A549 (cell line): Measurements from ENCODE around the gene EDA2R. TPM values are rescaled to one million over a fixed set of nuclear protein-coding genes. Genes with fewer than 3 reads are reported as not detected.

Experiments used
- ATAC-seq, 2 experiments: fragments of 200-7000 bp in 1 of 2; fragments of >200 bp in 1 of 2; cut with Nextera tagmentation in 1 of 2; cut with Tn5 transposase in 1 of 2; 3 replicates each; pipeline versions ENCODE4 v1.8.0 to v1.9.1; 2018 to 2020; ENCODE audit warnings: mild to moderate bottlenecking in 1 of 2, moderate library complexity in 1 of 2
- CTCF ChIA-PET: fragments of 300-600 bp; sonication (Branson Sonifier 250); formaldehyde crosslinking; extraction: SDS; loops from one replicate; lab custom pipeline; 2021; ENCODE audit warnings: antibody characterized with exemption, inconsistent platforms; lab: Yijun Ruan, JAX
- POLR2A ChIA-PET: fragments of 350-600 bp; formaldehyde crosslinking; extraction: SDS; loops from one replicate; lab custom pipeline; 2021; ENCODE audit warnings: antibody characterized with exemption, inconsistent platforms; lab: Yijun Ruan, JAX
- DNase-seq, 2 experiments: peaks; one replicate each; pipeline versions ENCODE4 v3.0.0 to v3.0.0-alpha.2; 2011 to 2016; ENCODE audit warnings: low read depth in 1 of 2, low spot score in 1 of 2
- FAIRE-seq: peaks from 2 replicates; lab custom pipeline; 2011; peaks lifted over from hg19 to GRCh38; lab: Jason Lieb, UNC
- H3K27ac ChIP-seq, 2 experiments: fragments of >200 bp; sonication (Bioruptor Twin); formaldehyde crosslinking; 3 replicates each; pipeline ENCODE4 v1.5.1; 2016 to 2017
- H3K4me1 ChIP-seq: fragments of >200 bp; sonication (Bioruptor Twin); formaldehyde crosslinking; 3 replicates; pipeline ENCODE4 v1.6.1; 2016
- H3K4me2 ChIP-seq: fragments of >200 bp; sonication (Bioruptor Twin); formaldehyde crosslinking; 3 replicates; pipeline ENCODE4 v1.6.1; 2016
- H3K4me3 ChIP-seq: fragments of >200 bp; sonication (Bioruptor Twin); formaldehyde crosslinking; 3 replicates; pipeline ENCODE4 v1.5.1; 2016
- H3K9me3 ChIP-seq: fragments of >200 bp; sonication (Bioruptor Twin); formaldehyde crosslinking; 3 replicates; pipeline ENCODE4 v1.6.1; 2016
- ATOH8 ChIP-seq: fragments of 250-450 bp; sonication (Bioruptor Pico); IDR thresholded peaks from 2 replicates; pipeline ENCODE4 v1.5.0; 2020; ENCODE audit warnings: low read depth, mild to moderate bottlenecking, moderate library complexity
- CEBPB ChIP-seq, 2 experiments: fragments of >200 bp in 1 of 2; sonication (Bioruptor Twin) in 1 of 2; formaldehyde crosslinking in 1 of 2; IDR thresholded peaks; 2 replicates each; pipeline ENCODE4 v1.6.1; 2012 to 2016
- CHD2 ChIP-seq: fragments of 150-350 bp; IDR thresholded peaks from 2 replicates; pipeline ENCODE4 v1.6.1; 2014; ENCODE audit warnings: low read length; ENCODE audit not compliant: partially characterized antibody
- E2F6 ChIP-seq: IDR thresholded peaks from 2 replicates; pipeline ENCODE4 v1.6.1; 2012; ENCODE audit warnings: low read depth, borderline replicate concordance
- EP300 ChIP-seq, 2 experiments: fragments of >200 bp; sonication (Bioruptor Twin); formaldehyde crosslinking; IDR thresholded peaks; 2 replicates in 1 of 2; 3 replicates in 1 of 2; pipeline ENCODE4 v1.6.1; 2016 to 2017
- FOSB ChIP-seq: fragments of 250-450 bp; sonication (Bioruptor Pico); IDR thresholded peaks from 2 replicates; pipeline ENCODE4 v1.5.0; 2020; ENCODE audit warnings: mild to moderate bottlenecking, moderate library complexity
- FOXS1 ChIP-seq: fragments of 250-450 bp; sonication (Bioruptor Pico); IDR thresholded peaks from 2 replicates; pipeline ENCODE4 v1.5.0; 2020; ENCODE audit warnings: mild to moderate bottlenecking, moderate library complexity
- GATA3 ChIP-seq: IDR thresholded peaks from 2 replicates; pipeline ENCODE4 v1.6.1; 2012; ENCODE audit warnings: borderline replicate concordance
- HES2 ChIP-seq: fragments of >200 bp; sonication (Bioruptor Twin); formaldehyde crosslinking; IDR thresholded peaks from 2 replicates; pipeline ENCODE4 v1.6.1; 2016
- JUNB ChIP-seq: fragments of >200 bp; sonication (Bioruptor Twin); formaldehyde crosslinking; IDR thresholded peaks from 2 replicates; pipeline ENCODE4 v1.6.1; 2016
- KDM1A ChIP-seq: fragments of 200-600 bp; sonication (generic); IDR thresholded peaks from 2 replicates; pipeline ENCODE4 v1.6.1; 2016; ENCODE audit warnings: low read depth, mild to moderate bottlenecking
- KDM5A ChIP-seq: fragments of 200-600 bp; sonication (generic); IDR thresholded peaks from 2 replicates; pipeline ENCODE4 v1.6.1; 2016; ENCODE audit warnings: antibody characterized with exemption, mild to moderate bottlenecking
- MYC ChIP-seq: IDR thresholded peaks from 2 replicates; pipeline ENCODE4 v1.6.1; 2012; ENCODE audit warnings: mild to moderate bottlenecking, inconsistent platforms, low read length, improper control_type of control experiment, borderline replicate concordance
- NR3C1 ChIP-seq: fragments of >200 bp; sonication (Bioruptor Twin); formaldehyde crosslinking; IDR thresholded peaks from 3 replicates; pipeline ENCODE4 v1.6.1; 2017
- PBX3 ChIP-seq: IDR thresholded peaks from 2 replicates; pipeline ENCODE4 v1.6.1; 2012
- PHF8 ChIP-seq: fragments of 200-600 bp; sonication (generic); IDR thresholded peaks from 2 replicates; pipeline ENCODE4 v1.6.1; 2016; ENCODE audit warnings: low read depth, mild to moderate bottlenecking, antibody characterized with exemption, moderate library complexity, borderline replicate concordance
- RARB ChIP-seq: fragments of 250-450 bp; sonication (Bioruptor Pico); IDR thresholded peaks from 2 replicates; pipeline ENCODE4 v1.8.0; 2021; ENCODE audit warnings: mild to moderate bottlenecking, moderate library complexity
- RCOR1 ChIP-seq: fragments of 150-350 bp; IDR thresholded peaks from 2 replicates; pipeline ENCODE4 v1.6.1; 2014; ENCODE audit warnings: antibody characterized with exemption, low read length, low read depth
- RFX5 ChIP-seq: fragments of 450-650 bp; IDR thresholded peaks from 2 replicates; pipeline ENCODE4 v1.7.1; 2014; ENCODE audit warnings: antibody characterized with exemption, mild to moderate bottlenecking, moderate library complexity
- TFCP2L1 ChIP-seq: fragments of 250-450 bp; sonication (Bioruptor Pico); IDR thresholded peaks from 2 replicates; pipeline ENCODE4 v1.5.0; 2021; ENCODE audit warnings: mild to moderate bottlenecking
- ZFP36 ChIP-seq: fragments of 450-650 bp; IDR thresholded peaks from 2 replicates; pipeline ENCODE4 v1.6.1; 2014; ENCODE audit warnings: borderline replicate concordance; ENCODE audit not compliant: partially characterized antibody
- ZNF302 ChIP-seq: fragments of 250-450 bp; sonication (Bioruptor Pico); IDR thresholded peaks from 2 replicates; pipeline ENCODE4 v1.9.0; 2021; ENCODE audit warnings: inconsistent platforms, mild to moderate bottlenecking, moderate library complexity
- WGBS: methylation state at CpG from one replicate; pipeline ENCODE4 v1.1.6; 2017; ENCODE audit errors: missing lambda C conversion rate; 5-methylcytosine and 5-hydroxymethylcytosine counted together
- polyA plus RNA-seq, 4 experiments: library from polyadenylated mRNA; depleted of rRNA in 3 of 4; stranded (reverse); fragments of >200 nt; fragmentation: RNase III in 1 of 4; extraction: RNeasy Plus Mini Kit Qiagen cat#74134 plus additional on column Dnase treatment in 1 of 4; gene quantifications; 2 replicates in 3 of 4; 3 replicates in 1 of 4; pipeline ENCODE4 v1.2.3, GENCODE V29; 2011 to 2017
- TF ChIP-seq, protein P1 (sequence below): fragments of >200 bp; sonication (Bioruptor Twin); formaldehyde crosslinking; IDR thresholded peaks from 3 replicates; pipeline ENCODE4 v1.6.1; 2016

Gene EDA2R
- polyA plus RNA-seq, 2 of the 4 experiments (the other 2 are of a cell fraction), result 13.0 to 26.8 TPM

DNA sequence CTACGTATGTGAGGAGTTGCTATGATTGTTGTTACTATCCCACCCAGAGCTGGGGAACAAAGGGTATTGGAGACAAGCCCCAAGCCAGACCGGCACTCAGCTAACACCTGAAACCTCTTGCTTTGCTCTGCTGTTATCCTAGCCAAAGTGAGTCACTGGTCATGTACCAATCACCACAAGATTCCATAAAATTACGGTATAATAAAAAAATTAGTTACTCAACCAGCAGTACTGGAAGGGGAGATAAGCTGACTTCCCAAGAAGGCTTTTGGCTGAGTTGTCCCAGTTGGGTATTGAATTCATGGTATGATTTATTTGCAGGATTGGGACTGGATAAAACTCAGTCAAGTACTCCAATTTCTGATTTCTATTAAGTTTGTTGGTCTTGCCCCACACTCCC lies 5.3 kb downstream of the EDA2R start:
- H3K4me2 ChIP-seq, result peak overlapping the region; percentile 91
- no peaks in the 10 kb centered on the region for H3K9me3 ChIP-seq
- ChIA-PET CTCF (no interaction called here), POLR2A (no interaction called here)
- peak overlapping the region in 1 of 2 experiments; percentile 62; a peak in 4 of 6 replicates for H3K27ac ChIP-seq
- WGBS, result 13% methylated on average over 3 of the region's 3 CpGs
- no peak for DNase-seq
- no peak for FAIRE-seq
- H3K4me3 ChIP-seq, result no peak overlapping the region
- ATAC-seq, result peak; percentile 65 to 66; a peak in 4 of 6 replicates
- peaks cover 61% of the 10 kb centered on the region for H3K4me1 ChIP-seq
- TF ChIP-seq KDM5A, result no peak
- no peak for TF ChIP-seq ATOH8 (CRISPR knock-in tag)
- TF ChIP-seq FOSB, result no peak
- TF ChIP-seq RCOR1, result no peak
- TF ChIP-seq KDM1A, result no peak
- TF ChIP-seq JUNB, result no peak
- no peak for TF ChIP-seq CHD2

- ATAC-seq (peak in 1 of 2 experiments; percentile 48; a peak in 3 of 6 replicates), FAIRE-seq (no peak), DNase-seq (no peak)
- Histone ChIP-seq H3K27ac (peak overlapping the region in 1 of 2 experiments; percentile 62; a peak in 3 of 6 replicates), H3K4me2 (peak overlapping the region; percentile 91), H3K4me1 (peaks cover 61% of the 10 kb centered on the region), H3K4me3 (no peak overlapping the region), H3K9me3 (no peaks in the 10 kb centered on the region)
- ChIA-PET POLR2A (no interaction called here), CTCF (no interaction called here)
- WGBS, result 20% methylated on average over 4 of the region's 4 CpGs
- TF ChIP-seq ZFP36 (no peak), E2F6 (no peak), MYC (no peak), KDM5A (no peak), EP300 (IDR thresholded peaks at IDR 0.05) (no peak), TFCP2L1 (CRISPR knock-in tag) (no peak), PBX3 (no peak), FOXS1 (no peak), NR3C1 (no peak), RARB (no peak), CEBPB (IDR thresholded peaks at IDR 0.05) (no peak), JUNB (no peak), RFX5 (no peak), PHF8 (no peak), GATA3 (no peak), HES2 (no peak), ZNF302 (CRISPR knock-in tag) (no peak), RCOR1 (no peak)
- TF ChIP-seq, protein P1, sequence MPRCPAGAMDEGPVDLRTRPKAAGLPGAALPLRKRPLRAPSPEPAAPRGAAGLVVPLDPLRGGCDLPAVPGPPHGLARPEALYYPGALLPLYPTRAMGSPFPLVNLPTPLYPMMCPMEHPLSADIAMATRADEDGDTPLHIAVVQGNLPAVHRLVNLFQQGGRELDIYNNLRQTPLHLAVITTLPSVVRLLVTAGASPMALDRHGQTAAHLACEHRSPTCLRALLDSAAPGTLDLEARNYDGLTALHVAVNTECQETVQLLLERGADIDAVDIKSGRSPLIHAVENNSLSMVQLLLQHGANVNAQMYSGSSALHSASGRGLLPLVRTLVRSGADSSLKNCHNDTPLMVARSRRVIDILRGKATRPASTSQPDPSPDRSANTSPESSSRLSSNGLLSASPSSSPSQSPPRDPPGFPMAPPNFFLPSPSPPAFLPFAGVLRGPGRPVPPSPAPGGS, result no peak
Observed at GRCh38 chrX:66632981-66633380, 5.9 kb downstream of the EDA2R start.
